GOT3 (cell line): ENCODE data around the gene RAD52.

Source experiments
- DNase-seq: peaks from one replicate; lab custom pipeline; 2025; ENCODE audit warnings: mixed read lengths; lab: John Stamatoyannopoulos, UW

RAD52 gene

DNA sequence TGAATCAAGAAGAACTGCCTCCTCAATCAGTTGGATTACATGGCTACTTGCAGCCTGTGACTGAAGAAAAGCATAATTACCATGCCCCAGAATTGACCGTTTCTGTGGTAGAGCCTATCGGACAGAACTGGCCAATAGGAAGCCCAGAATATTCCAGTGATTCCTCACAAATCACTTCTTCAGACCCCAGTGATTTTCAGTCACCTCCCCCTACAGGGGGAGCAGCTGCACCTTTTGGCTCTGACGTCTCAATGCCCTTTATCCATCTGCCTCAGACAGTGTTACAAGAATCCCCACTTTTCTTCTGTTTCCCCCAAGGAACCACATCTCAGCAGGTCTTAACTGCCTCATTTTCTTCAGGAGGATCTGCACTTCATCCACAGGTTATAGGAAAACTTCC, 80.8 kb downstream of the RAD52 start:
- no peak for DNase-seq

DNA sequence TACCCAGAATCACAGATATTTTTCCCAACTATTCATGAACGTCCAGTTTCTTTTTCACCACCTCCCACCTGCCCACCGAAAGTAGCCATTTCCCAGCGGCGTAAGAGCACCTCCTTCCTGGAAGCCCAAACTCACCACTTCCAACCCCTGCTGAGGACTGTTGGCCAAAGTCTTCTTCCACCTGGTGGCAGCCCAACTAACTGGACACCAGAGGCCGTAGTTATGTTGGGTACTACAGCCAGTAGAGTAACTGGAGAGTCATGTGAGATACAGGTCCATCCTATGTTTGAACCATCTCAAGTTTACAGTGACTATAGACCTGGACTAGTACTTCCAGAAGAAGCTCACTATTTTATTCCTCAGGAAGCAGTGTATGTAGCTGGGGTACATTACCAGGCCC, 81.6 kb downstream of the RAD52 start:
- DNase-seq: no peak

DNA sequence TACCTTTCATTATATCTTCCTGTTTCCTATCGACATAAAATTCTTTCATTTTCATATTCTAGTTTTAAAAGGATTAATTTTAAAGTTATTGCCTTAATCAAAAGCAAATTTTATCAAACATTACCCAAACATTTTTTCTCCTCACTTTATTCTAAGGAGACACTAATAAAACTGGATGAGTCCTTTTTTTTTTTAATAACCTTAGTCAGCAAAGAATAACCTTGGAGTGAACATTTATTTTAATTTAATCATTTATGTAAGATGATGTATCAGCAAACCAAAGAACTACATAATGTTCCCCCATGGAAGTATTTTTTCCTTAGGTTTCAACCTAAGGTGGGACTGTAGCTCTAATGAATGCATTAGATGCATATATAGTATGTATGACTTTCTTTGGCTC, 83.9 kb downstream of the RAD52 start:
- DNase-seq: no peak

DNA sequence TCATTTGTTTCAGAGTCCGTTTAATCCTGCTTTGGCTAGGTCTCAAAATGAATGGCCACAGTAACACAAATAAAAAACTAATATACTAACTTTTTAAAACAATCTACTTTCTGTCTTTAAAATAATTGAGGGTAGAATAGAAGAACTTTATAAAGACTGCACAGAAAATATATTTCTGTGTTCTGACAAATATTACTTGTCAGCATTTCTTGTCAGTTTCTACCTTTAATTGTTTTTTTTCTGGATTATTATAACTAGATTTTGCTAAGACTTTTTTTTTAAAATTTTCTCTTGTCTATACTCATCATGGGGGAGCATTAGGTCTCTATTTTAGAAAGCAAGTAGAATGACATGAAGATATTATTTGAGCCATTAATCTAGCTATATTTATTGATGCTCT, 86.2 kb downstream of the RAD52 start:
- DNase-seq: no peak

DNA sequence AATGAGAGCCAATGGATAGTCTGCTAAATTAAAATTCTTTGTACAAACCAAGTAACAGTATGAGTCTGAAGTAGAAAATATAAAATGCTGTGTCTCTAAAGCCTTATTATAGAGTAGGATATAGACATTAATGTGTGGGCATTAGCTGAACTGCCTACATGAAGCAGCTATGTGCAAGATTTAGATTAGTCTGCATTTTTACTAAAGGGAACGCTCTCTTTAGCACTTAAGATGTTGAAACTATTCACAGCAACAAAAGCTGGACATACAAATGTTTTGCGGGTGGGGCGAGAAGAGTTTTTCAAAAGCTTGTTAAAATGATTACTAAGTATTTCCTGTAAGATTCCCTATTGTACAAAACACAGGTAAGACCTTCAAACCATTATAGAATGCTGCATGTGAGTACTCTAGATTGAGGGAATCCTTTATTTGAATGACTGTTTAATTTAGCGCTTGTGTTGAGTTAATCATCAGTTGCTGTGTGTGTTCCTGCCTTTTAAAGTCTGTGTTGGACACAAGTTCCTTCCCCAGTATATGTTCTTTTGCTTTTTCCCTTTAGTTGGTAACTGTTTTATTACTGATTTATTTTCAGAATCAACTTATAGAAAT, 87.1 kb downstream of the RAD52 start:
- no peak for DNase-seq
